ENCODE results near the gene PYHIN1.

The PYHIN1 gene

DNA sequence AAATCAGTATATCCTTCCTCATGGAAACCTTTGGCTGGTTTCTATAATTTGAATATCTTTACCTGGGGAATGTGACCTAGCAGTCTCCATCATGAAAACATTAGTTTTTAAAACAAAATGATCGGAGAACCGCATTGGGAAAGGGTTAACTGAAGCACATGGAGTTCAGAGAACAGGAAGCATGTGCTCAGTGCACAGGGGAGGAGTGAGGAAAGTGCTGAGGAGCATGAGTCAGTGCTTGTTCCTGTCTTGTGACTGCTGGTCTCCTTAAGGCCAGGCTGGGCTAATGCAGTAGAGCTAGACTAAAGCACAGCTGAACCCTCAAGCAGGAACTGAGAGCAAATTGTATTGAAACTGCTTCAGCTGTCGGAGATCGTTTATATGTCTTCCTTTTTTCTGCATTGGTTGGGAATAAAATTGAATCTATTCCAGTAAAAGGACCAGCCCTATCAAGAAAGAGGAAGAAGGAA is 84.1 kb downstream of the PYHIN1 start:
- DNase-seq, result no peak

- no peak for DNase-seq
Observed at GRCh38 chr1:159023723-159024122, 92.4 kb downstream of the PYHIN1 start.

DNA sequence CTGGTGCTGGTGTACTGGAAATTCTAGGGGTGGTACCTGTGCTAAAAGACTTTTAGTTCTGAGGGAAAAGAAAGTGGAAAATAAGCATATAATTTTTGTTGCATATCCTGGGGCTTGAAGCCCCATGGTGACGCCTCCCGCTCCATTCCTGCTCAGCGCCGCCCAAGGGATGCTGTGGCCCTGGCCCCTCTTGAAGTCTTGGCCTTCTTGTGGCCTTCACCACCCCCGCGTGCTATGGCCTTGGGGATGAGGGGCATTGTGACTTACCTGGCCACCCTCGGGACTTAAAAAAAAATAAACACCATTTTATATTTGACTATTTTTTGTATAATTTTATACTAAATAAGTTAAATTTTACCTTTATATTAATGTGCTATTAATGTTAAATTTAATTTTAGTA is 93.7 kb downstream of the PYHIN1 start:
- no peak for DNase-seq
